Activated gamma-delta T cell (primary cell): ENCODE data around the gene EVC.
"Not testable (repeated sequence)": the region's sequence is repeated elsewhere in the genome, so short reads cannot be mapped to it uniquely, and the experiment has no call there.

Source experiments
- DNase-seq: peaks from one replicate; lab custom pipeline; 2025; lab: John Stamatoyannopoulos, UW

Gene EVC

GRCh38 chr4:5843573-5844530 lies 132.9 kb downstream of the EVC start:
- DNase-seq, result no peak

- DNase-seq, result no peak
These were observed 134.3 kb downstream of the EVC start for GRCh38 chr4:5845035-5845905.

- DNase-seq, result no peak
These were observed 140.8 kb downstream of the EVC start for GRCh38 chr4:5851637-5852301.

- no peak for DNase-seq
These were observed 141.7 kb downstream of the EVC start for GRCh38 chr4:5852523-5853202.

GRCh38 chr4:5854929-5855328 lies 143.9 kb downstream of the EVC start:
- no peak for DNase-seq

GRCh38 chr4:5856362-5856761 lies 145.4 kb downstream of the EVC start:
- not testable (repeated sequence) for DNase-seq

GRCh38 chr4:5857199-5857598 lies 146.2 kb downstream of the EVC start:
- DNase-seq, result no peak

- DNase-seq, result no peak
These were observed 147.2 kb downstream of the EVC start for GRCh38 chr4:5858020-5858769.

- DNase-seq, result no peak
These were observed 152.6 kb downstream of the EVC start for GRCh38 chr4:5863461-5864113.
